Esophagus squamous epithelium (tissue), 4 donors: ENCODE data around the gene SHISAL2A.

Source experiments
- CTCF ChIP-seq, 6 experiments: fragments of 450-650 bp in 4 of 6; fragments of 200-600 bp in 2 of 6; sonication (generic) in 2 of 6; IDR thresholded peaks; one replicate each; pipeline ENCODE4 v1.5.1; 2016 to 2019; ENCODE audit warnings: antibody characterized with exemption in 6 of 6, mild to moderate bottlenecking in 4 of 6, moderate library complexity in 4 of 6
- POLR2A ChIP-seq, 4 donors: fragments of 450-650 bp; IDR thresholded peaks; one replicate each; pipeline ENCODE4 v1.6.1; 2017; ENCODE audit warnings: antibody characterized with exemption in 4 of 4, mild to moderate bottlenecking in 4 of 4, moderate library complexity in 3 of 4

GRCh38 chr1:52614671-52615070 is 18.3 kb upstream of the SHISAL2A start:
- TF ChIP-seq CTCF (IDR thresholded peaks at IDR 0.05) (no peak), POLR2A (IDR thresholded peaks at IDR 0.05) (no peak)
